GM10266 (cell line): ENCODE results near the gene ALK.

Source experiments
- DNase-seq: peaks from one replicate; pipeline ENCODE4 v3.0.0; 2012; ENCODE audit errors: extremely low spot score
- CTCF ChIP-seq: IDR thresholded peaks from 2 replicates; pipeline ENCODE4 v1.5.1; 2012; ENCODE audit warnings: mild to moderate bottlenecking, low read depth; ENCODE audit not compliant: control insufficient read depth, insufficient read depth; ENCODE audit errors: missing control alignments

Gene ALK

GRCh38 chr2:29697181-29697580 lies 224.2 kb downstream of the ALK start:
- TF ChIP-seq CTCF, result no peak
- no peak for DNase-seq

GRCh38 chr2:29694741-29695140 lies 226.6 kb downstream of the ALK start:
- no peak for DNase-seq
- no peak for TF ChIP-seq CTCF

- DNase-seq, result no peak
- no peak for TF ChIP-seq CTCF
These were observed 229.9 kb downstream of the ALK start for GRCh38 chr2:29691391-29691950.

GRCh38 chr2:29689666-29690065 lies 231.7 kb downstream of the ALK start:
- no peak for TF ChIP-seq CTCF
- DNase-seq, result no peak

GRCh38 chr2:29688429-29688828 lies 233.0 kb downstream of the ALK start:
- no peak for TF ChIP-seq CTCF
- DNase-seq, result no peak

- no peak for DNase-seq
- no peak for TF ChIP-seq CTCF
These were observed 234.3 kb downstream of the ALK start for GRCh38 chr2:29687121-29687520.

- TF ChIP-seq CTCF, result no peak
These were observed 244.4 kb downstream of the ALK start for GRCh38 chr2:29676886-29677453.

More at GRCh38 chr2:29676886-29677453, 244.4 kb downstream of the ALK start:
- DNase-seq, result no peak
